SK-N-MC (cell line): ENCODE measurements around the gene ZFX.

Experiments
- DNase-seq: peaks from one replicate; pipeline ENCODE4 v3.0.0-alpha.2; 2011; ENCODE audit warnings: low read depth, low spot score
- H3K27ac ChIP-seq: fragments of 200-600 bp; sonication (generic); 2 replicates; pipeline ENCODE4 v1.5.1; 2016; ENCODE audit warnings: mixed run types
- H3K36me3 ChIP-seq: fragments of 200-600 bp; sonication (generic); 2 replicates; pipeline ENCODE4 v1.6.1; 2017; ENCODE audit warnings: antibody characterized with exemption, low read length, mixed read lengths; ENCODE audit not compliant: insufficient read depth
- H3K4me3 ChIP-seq: fragments of 200-600 bp; sonication (generic); 2 replicates; pipeline ENCODE4 v1.5.1; 2016
- H3K9ac ChIP-seq: fragments of 200-600 bp; sonication (generic); 2 replicates; pipeline ENCODE4 v1.8.0; 2017; ENCODE audit warnings: mixed run types, mixed read lengths; ENCODE audit not compliant: insufficient read length
- H3K9me3 ChIP-seq: fragments of 200-600 bp; sonication (generic); 2 replicates; pipeline ENCODE4 v1.6.1; 2017; ENCODE audit warnings: low read depth, mild to moderate bottlenecking, antibody characterized with exemption, low read length, moderate library complexity, mixed read lengths
- EZH2 ChIP-seq: fragments of 200-600 bp; sonication (generic); IDR thresholded peaks from one replicate; pipeline ENCODE4 v1.6.1; 2017; ENCODE audit warnings: antibody characterized with exemption
- FOXP2 ChIP-seq: optimal IDR thresholded peaks from 2 replicates; pipeline ENCODE3; 2011; ENCODE audit warnings: mild to moderate bottlenecking, moderate library complexity; ENCODE audit not compliant: insufficient read depth; ENCODE audit errors: extremely low read length, control extremely low read depth
- POLR2AphosphoS5 ChIP-seq: IDR thresholded peaks from 2 replicates; pipeline ENCODE4 v1.6.1; 2012; ENCODE audit warnings: mild to moderate bottlenecking, low read depth, low read length, borderline replicate concordance

ZFX gene

DNA sequence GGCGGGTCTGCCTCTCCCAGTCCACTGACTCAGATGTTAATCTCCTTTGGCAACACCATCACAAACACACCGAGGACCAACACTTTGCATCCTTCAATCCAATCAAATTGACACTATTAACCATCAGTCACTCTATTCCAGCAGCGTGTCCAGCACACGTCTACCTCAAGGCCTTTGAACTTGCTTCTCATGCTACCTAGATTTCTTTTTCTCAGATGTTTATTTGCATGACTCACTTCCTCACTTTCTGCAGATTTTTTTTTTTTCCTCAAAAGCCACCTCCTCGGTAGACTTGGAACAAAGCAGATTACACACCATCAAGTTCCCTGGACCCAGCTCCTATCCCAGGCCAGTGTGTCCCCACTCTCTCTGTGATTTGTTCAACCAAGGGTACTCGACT is 114.9 kb downstream of the ZFX start:
- no peak overlapping the region for H3K27ac ChIP-seq
- TF ChIP-seq POLR2AphosphoS5 = no peak
- no peak for TF ChIP-seq FOXP2
- no peak for TF ChIP-seq EZH2

More for the DNA sequence above, 114.9 kb downstream of the ZFX start:
- Histone ChIP-seq H3K9me3 (no peaks in the 10 kb centered on the region), H3K36me3 (no peaks in the 10 kb centered on the region), H3K4me3 (no peak overlapping the region), H3K9ac (no peak overlapping the region)
- DNase-seq = no peak
